ENCODE results near the gene PIGV.

DNA sequence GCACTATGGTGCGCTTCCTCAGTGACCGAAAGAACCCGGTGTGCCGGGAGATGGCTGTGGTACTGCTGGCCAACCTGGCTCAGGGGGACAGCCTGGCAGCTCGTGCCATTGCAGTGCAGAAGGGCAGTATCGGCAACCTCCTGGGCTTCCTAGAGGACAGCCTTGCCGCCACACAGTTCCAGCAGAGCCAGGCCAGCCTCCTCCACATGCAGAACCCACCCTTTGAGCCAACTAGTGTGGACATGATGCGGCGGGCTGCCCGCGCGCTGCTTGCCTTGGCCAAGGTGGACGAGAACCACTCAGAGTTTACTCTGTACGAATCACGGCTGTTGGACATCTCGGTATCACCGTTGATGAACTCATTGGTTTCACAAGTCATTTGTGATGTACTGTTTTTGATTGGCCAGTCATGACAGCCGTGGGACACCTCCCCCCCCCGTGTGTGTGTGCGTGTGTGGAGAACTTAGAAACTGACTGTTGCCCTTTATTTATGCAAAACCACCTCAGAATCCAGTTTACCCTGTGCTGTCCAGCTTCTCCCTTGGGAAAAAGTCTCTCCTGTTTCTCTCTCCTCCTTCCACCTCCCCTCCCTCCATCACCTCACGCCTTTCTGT, 7.3 kb upstream of the PIGV start:
- TF ChIP-seq, protein P1, sequence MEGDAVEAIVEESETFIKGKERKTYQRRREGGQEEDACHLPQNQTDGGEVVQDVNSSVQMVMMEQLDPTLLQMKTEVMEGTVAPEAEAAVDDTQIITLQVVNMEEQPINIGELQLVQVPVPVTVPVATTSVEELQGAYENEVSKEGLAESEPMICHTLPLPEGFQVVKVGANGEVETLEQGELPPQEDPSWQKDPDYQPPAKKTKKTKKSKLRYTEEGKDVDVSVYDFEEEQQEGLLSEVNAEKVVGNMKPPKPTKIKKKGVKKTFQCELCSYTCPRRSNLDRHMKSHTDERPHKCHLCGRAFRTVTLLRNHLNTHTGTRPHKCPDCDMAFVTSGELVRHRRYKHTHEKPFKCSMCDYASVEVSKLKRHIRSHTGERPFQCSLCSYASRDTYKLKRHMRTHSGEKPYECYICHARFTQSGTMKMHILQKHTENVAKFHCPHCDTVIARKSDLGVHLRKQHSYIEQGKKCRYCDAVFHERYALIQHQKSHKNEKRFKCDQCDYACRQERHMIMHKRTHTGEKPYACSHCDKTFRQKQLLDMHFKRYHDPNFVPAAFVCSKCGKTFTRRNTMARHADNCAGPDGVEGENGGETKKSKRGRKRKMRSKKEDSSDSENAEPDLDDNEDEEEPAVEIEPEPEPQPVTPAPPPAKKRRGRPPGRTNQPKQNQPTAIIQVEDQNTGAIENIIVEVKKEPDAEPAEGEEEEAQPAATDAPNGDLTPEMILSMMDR (optimal IDR thresholded peaks at IDR 0.05 in 1 of 3, IDR thresholded peaks at IDR 0.05 in 1 of 3, conservative IDR thresholded peaks at IDR 0.05 in 1 of 3; ENCODE audit: extremely low read depth in 1 of 3, insufficient read depth in 2 of 3, low read length in 3 of 3): no peak
- no peak for TF ChIP-seq EZH2 (IDR thresholded peaks at IDR 0.05; ENCODE audit: low read length)
